ENCODE results near the gene CCER1. TPM values are rescaled to one million over a fixed set of nuclear protein-coding genes. Genes with fewer than 3 reads are reported as not detected.
A peak's percentile ranks its signal among the peaks of the same experiment; 100 is the strongest.

Gene CCER1
- polyA plus RNA-seq, 1 of the 3 experiments (the other 2 are of a cell fraction): not detected

DNA sequence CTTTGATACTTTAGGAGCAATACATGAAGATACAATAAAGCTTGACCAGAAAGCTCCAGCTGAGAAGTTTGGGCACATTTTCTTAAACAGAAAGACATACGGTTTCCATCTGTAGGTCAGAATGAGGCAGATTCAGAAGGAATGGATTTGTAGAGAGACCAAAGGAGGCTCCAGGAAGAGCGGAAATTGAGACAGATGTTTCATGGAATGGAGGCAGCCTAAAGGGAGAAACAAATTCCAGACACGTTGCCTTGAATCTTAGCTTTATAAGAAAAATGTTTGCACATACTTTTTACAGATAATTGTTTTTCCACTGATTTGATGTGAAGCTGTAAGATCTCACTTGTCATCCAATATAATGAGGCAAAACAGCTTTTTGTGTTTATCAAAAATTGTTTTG is 25.0 kb upstream of the CCER1 start:
- no peak for DNase-seq
- H3K9ac ChIP-seq: no peak overlapping the region
- no peaks in the 10 kb centered on the region for H3K79me2 ChIP-seq (ENCODE audit: insufficient read depth)
- H3F3A ChIP-seq (replicated peaks; ENCODE audit: insufficient read depth): no peaks in the 10 kb centered on the region
- ChIA-PET POLR2A (no interaction called here), CTCF (interaction anchor here (0.8 to 4.3 kb wide), 8 partner anchors 10 to 381 kb away, joined by 3 to 61 read pairs (median 4); no protein-coding TSS in a partner anchor)
- no peak overlapping the region for H2AFZ ChIP-seq (ENCODE audit: low read depth)
- peak overlapping the region in 1 of 2 experiments; percentile 65; a peak in 1 of 4 replicates for H3K27ac ChIP-seq (ENCODE audit: low read depth in 2 of 2, low read length in 1 of 2)
- H3K9me2 ChIP-seq: no peaks in the 10 kb centered on the region
- H3K4me3 ChIP-seq (ENCODE audit: low read depth in 2 of 2, low read length in 1 of 2): no peak overlapping the region
- H3K4me2 ChIP-seq: no peak overlapping the region
- peaks cover 0 to 2% of the 10 kb centered on the region in 2 experiments; a peak in 2 of 4 replicates for H3K4me1 ChIP-seq (ENCODE audit: control insufficient read depth in 1 of 2, insufficient read depth in 2 of 2, low read depth in 1 of 2, low read length in 1 of 2)
- H3K27me3 ChIP-seq (ENCODE audit: insufficient read depth): no peaks in the 10 kb centered on the region
- no peaks in the 10 kb centered on the region for H3K36me3 ChIP-seq (replicated peaks in 1 of 2; ENCODE audit: control insufficient read depth in 1 of 2, insufficient read depth in 2 of 2, low read length in 1 of 2)
- TF ChIP-seq, protein P1, sequence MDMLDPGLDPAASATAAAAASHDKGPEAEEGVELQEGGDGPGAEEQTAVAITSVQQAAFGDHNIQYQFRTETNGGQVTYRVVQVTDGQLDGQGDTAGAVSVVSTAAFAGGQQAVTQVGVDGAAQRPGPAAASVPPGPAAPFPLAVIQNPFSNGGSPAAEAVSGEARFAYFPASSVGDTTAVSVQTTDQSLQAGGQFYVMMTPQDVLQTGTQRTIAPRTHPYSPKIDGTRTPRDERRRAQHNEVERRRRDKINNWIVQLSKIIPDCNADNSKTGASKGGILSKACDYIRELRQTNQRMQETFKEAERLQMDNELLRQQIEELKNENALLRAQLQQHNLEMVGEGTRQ (IDR thresholded peaks at IDR 0.05; ENCODE audit: borderline replicate concordance, low read depth, low read length): no peak
- TF ChIP-seq, protein P2, sequence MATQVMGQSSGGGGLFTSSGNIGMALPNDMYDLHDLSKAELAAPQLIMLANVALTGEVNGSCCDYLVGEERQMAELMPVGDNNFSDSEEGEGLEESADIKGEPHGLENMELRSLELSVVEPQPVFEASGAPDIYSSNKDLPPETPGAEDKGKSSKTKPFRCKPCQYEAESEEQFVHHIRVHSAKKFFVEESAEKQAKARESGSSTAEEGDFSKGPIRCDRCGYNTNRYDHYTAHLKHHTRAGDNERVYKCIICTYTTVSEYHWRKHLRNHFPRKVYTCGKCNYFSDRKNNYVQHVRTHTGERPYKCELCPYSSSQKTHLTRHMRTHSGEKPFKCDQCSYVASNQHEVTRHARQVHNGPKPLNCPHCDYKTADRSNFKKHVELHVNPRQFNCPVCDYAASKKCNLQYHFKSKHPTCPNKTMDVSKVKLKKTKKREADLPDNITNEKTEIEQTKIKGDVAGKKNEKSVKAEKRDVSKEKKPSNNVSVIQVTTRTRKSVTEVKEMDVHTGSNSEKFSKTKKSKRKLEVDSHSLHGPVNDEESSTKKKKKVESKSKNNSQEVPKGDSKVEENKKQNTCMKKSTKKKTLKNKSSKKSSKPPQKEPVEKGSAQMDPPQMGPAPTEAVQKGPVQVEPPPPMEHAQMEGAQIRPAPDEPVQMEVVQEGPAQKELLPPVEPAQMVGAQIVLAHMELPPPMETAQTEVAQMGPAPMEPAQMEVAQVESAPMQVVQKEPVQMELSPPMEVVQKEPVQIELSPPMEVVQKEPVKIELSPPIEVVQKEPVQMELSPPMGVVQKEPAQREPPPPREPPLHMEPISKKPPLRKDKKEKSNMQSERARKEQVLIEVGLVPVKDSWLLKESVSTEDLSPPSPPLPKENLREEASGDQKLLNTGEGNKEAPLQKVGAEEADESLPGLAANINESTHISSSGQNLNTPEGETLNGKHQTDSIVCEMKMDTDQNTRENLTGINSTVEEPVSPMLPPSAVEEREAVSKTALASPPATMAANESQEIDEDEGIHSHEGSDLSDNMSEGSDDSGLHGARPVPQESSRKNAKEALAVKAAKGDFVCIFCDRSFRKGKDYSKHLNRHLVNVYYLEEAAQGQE (IDR thresholded peaks at IDR 0.05; ENCODE audit: low read depth, low read length): no peak
- no peak for TF ChIP-seq GATA2 (CRISPR knock-in tag; IDR thresholded peaks at IDR 0.05)
- no peak for TF ChIP-seq FOXJ3 (CRISPR knock-in tag; IDR thresholded peaks at IDR 0.05)
- no peak for TF ChIP-seq MEF2A (IDR thresholded peaks at IDR 0.05; ENCODE audit: borderline replicate concordance, low read depth)
- TF ChIP-seq, protein P3, sequence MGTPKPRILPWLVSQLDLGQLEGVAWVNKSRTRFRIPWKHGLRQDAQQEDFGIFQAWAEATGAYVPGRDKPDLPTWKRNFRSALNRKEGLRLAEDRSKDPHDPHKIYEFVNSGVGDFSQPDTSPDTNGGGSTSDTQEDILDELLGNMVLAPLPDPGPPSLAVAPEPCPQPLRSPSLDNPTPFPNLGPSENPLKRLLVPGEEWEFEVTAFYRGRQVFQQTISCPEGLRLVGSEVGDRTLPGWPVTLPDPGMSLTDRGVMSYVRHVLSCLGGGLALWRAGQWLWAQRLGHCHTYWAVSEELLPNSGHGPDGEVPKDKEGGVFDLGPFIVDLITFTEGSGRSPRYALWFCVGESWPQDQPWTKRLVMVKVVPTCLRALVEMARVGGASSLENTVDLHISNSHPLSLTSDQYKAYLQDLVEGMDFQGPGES (IDR thresholded peaks at IDR 0.05; ENCODE audit: low read depth, low read length): no peak
- no peak for TF ChIP-seq ELF1 (IDR thresholded peaks at IDR 0.05)
- 73% methylated on average over 3 of the region's 3 CpGs for WGBS (ENCODE audit: low lambda C conversion rate)
- H3K9me3 ChIP-seq: no peaks in the 10 kb centered on the region
- no peaks in the 10 kb centered on the region for H4K20me1 ChIP-seq (ENCODE audit: insufficient read depth)

- 73% methylated on average over 3 of the region's 3 CpGs for WGBS (ENCODE audit: low lambda C conversion rate)
- CTCF ChIA-PET: interaction anchor here (0.6 to 4.3 kb wide), 33 partner anchors 8 to 1800 kb away, joined by 3 to 61 read pairs (median 4); no protein-coding TSS in a partner anchor
These were observed 24.0 kb upstream of the CCER1 start for GRCh38 chr12:90979019-90979418.

More at GRCh38 chr12:90979019-90979418, 24.0 kb upstream of the CCER1 start:
- Histone ChIP-seq H4K20me1 (ENCODE audit: insufficient read depth) (no peaks in the 10 kb centered on the region), H3K9ac (no peak overlapping the region), H3K79me2 (ENCODE audit: insufficient read depth) (no peaks in the 10 kb centered on the region), H3K27ac (ENCODE audit: low read depth in 2 of 2, low read length in 1 of 2) (peak overlapping the region in 1 of 2 experiments; percentile 65; a peak in 2 of 4 replicates), H3K4me2 (no peak overlapping the region), H3K4me3 (ENCODE audit: low read depth in 2 of 2, low read length in 1 of 2) (no peak overlapping the region), H3K9me2 (no peaks in the 10 kb centered on the region), H3K4me1 (ENCODE audit: control insufficient read depth in 1 of 2, insufficient read depth in 2 of 2, low read depth in 1 of 2, low read length in 1 of 2) (peaks cover 2% of the 10 kb centered on the region in 2 experiments; a peak in 3 of 4 replicates), H2AFZ (ENCODE audit: low read depth) (no peak overlapping the region), H3K27me3 (ENCODE audit: insufficient read depth) (no peaks in the 10 kb centered on the region), H3F3A (replicated peaks; ENCODE audit: insufficient read depth) (peaks cover 2% of the 10 kb centered on the region), H3K36me3 (replicated peaks in 1 of 2; ENCODE audit: control insufficient read depth in 1 of 2, insufficient read depth in 2 of 2, low read length in 1 of 2) (no peaks in the 10 kb centered on the region), H3K9me3 (no peaks in the 10 kb centered on the region)
- POLR2A ChIA-PET: no interaction called here
- no peak for TF ChIP-seq RCOR1 (IDR thresholded peaks at IDR 0.05; ENCODE audit: low read length)
- no peak for TF ChIP-seq MXI1 (IDR thresholded peaks at IDR 0.05; ENCODE audit: low read depth, low read length)
- no peak for TF ChIP-seq MAX (IDR thresholded peaks at IDR 0.05; ENCODE audit: low read depth)
- no peak for DNase-seq

All from SK-N-SH (cell line).